Esophagus squamous epithelium (tissue), 5 donors: ENCODE measurements around the gene PLXDC2. TPM values are rescaled to one million over a fixed set of nuclear protein-coding genes. Genes with fewer than 3 reads are reported as not detected.
A peak's percentile ranks its signal among the peaks of the same experiment; 100 is the strongest.

Experiments
- DNase-seq: peaks from one replicate; lab custom pipeline; 2025; lab: John Stamatoyannopoulos, UW
- H3K27ac ChIP-seq, 4 donors: fragments of 200-600 bp; sonication (generic); one replicate each; pipeline ENCODE4 v1.5.1; 2016 to 2019; ENCODE audit warnings: mild to moderate bottlenecking in 1 of 4
- H3K27me3 ChIP-seq, 4 donors: fragments of 200-600 bp; sonication (generic); 1 replicate in 3 of 4; 2 replicates in 1 of 4; pipeline versions ENCODE4 v1.5.1 to v1.6.0; 2017 to 2021; ENCODE audit warnings: antibody characterized with exemption in 1 of 4
- H3K36me3 ChIP-seq, 3 donors: fragments of 200-600 bp; sonication (generic); one replicate each; pipeline ENCODE4 v1.5.1; 2016 to 2019
- H3K4me1 ChIP-seq, 3 donors: fragments of 200-600 bp; sonication (generic); one replicate each; pipeline ENCODE4 v1.5.1; 2017 to 2019
- H3K4me3 ChIP-seq, 4 donors: fragments of 200-600 bp; sonication (generic); 1 replicate in 3 of 4; 2 replicates in 1 of 4; pipeline ENCODE4 v1.5.1; 2016 to 2019; ENCODE audit warnings: mild to moderate bottlenecking in 2 of 4, moderate library complexity in 1 of 4
- H3K9me3 ChIP-seq, 3 donors: fragments of 200-600 bp; sonication (generic); one replicate each; pipeline ENCODE4 v1.5.1; 2016 to 2019
- CTCF ChIP-seq, 6 experiments: fragments of 450-650 bp in 4 of 6; fragments of 200-600 bp in 2 of 6; sonication (generic) in 2 of 6; IDR thresholded peaks; one replicate each; pipeline ENCODE4 v1.5.1; 2016 to 2019; ENCODE audit warnings: antibody characterized with exemption in 6 of 6, mild to moderate bottlenecking in 4 of 6, moderate library complexity in 4 of 6
- POLR2A ChIP-seq, 4 donors: fragments of 450-650 bp; IDR thresholded peaks; one replicate each; pipeline ENCODE4 v1.6.1; 2017; ENCODE audit warnings: antibody characterized with exemption in 4 of 4, mild to moderate bottlenecking in 4 of 4, moderate library complexity in 3 of 4
- whole genome bisulfite sequencing, 2 donors: methylation state at CpG; one replicate each; pipeline ENCODE4 v1.1.5; 2018; 5-methylcytosine and 5-hydroxymethylcytosine counted together
- intact Hi-C: fragments of 100-400 bp; cut with DNase I; formaldehyde crosslinking; loops from one replicate; pipeline ENCODE4 v1.15.0; 2022
- total RNA-seq, 4 donors: library from RNA; depleted of rRNA; stranded (reverse); fragments of >200 nt; gene quantifications; one replicate each; pipeline ENCODE4 v1.1.0, GENCODE V29; 2016
- donor health status: DM: yes; HTN: yes; CAD: no.

The PLXDC2 gene
- total RNA-seq, 4 donors from 2014 or later = 22.4 to 50.4 (median 36.9) TPM

GRCh38 chr10:20002657-20003056 lies 186.4 kb downstream of the PLXDC2 start:
- 64 to 92% methylated on average over 3 of the region's 3 CpGs for WGBS, 2 donors
- Histone ChIP-seq H3K36me3 (peaks cover 0 to 27% (median 0%) of the 10 kb centered on the region in 3 donors), H3K27ac (peak overlapping the region in 1 of 4 donors; percentile 76), H3K4me3 (no peak overlapping the region), H3K9me3 (no peaks in the 10 kb centered on the region), H3K4me1 (peaks cover 0 to 14% (median 6%) of the 10 kb centered on the region in 3 donors), H3K27me3 (no peaks in the 10 kb centered on the region)
- TF ChIP-seq CTCF (IDR thresholded peaks at IDR 0.05) = no peak
- no peak for TF ChIP-seq POLR2A (IDR thresholded peaks at IDR 0.05)
- intact Hi-C loops = no loop called here
- DNase-seq = no peak

GRCh38 chr10:20004087-20004523 lies 187.9 kb downstream of the PLXDC2 start:
- DNase-seq = no peak
- H3K9me3 ChIP-seq = no peaks in the 10 kb centered on the region
- H3K4me3 ChIP-seq = no peak overlapping the region
- peak overlapping the region in 3 of 4 donors; percentile 32 to 87 (median 70) for H3K27ac ChIP-seq
- WGBS, 2 donors = 49 to 77% methylated on average over 3 of the region's 3 CpGs
- peaks cover 0 to 17% (median 6%) of the 10 kb centered on the region in 3 donors for H3K4me1 ChIP-seq
- peaks cover 0 to 27% (median 0%) of the 10 kb centered on the region in 3 donors for H3K36me3 ChIP-seq
- no peak for TF ChIP-seq CTCF (IDR thresholded peaks at IDR 0.05)
- no peak for TF ChIP-seq POLR2A (IDR thresholded peaks at IDR 0.05)
- intact Hi-C loops = no loop called here
- H3K27me3 ChIP-seq = no peaks in the 10 kb centered on the region

DNA sequence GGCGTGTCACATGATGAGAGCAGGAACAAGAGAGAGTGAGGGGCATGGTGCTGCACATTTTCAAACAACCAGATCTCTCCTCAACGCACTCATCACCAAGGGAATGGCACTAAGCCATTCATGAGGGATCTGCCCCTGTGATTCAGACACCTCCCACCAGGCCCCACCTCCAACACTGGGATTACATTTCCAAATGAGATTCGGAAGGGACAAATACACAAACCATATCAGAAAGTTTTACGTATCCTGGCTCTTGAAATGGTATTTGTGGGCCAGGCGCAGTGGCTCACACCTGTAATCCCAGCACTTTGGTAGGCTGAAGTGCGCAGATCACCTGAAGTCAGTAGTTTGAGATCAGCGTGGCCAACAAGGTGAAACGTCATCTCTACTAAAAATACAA lies 189.4 kb downstream of the PLXDC2 start:
- H3K4me3 ChIP-seq = no peak overlapping the region
- peaks cover 0 to 27% (median 0%) of the 10 kb centered on the region in 3 donors for H3K36me3 ChIP-seq
- no peak for TF ChIP-seq CTCF (IDR thresholded peaks at IDR 0.05)
- TF ChIP-seq POLR2A (IDR thresholded peaks at IDR 0.05) = no peak
- H3K27ac ChIP-seq = peak overlapping the region in 2 of 4 donors; percentile 28 to 70
- WGBS, 2 donors = 90 to 96% methylated on average over 8 of the region's 8 CpGs
- no peak for DNase-seq
- intact Hi-C loops = no loop called here
- peaks cover 0 to 17% (median 6%) of the 10 kb centered on the region in 3 donors for H3K4me1 ChIP-seq
- no peaks in the 10 kb centered on the region for H3K9me3 ChIP-seq
- H3K27me3 ChIP-seq = no peaks in the 10 kb centered on the region

- no peak overlapping the region for H3K4me3 ChIP-seq
- DNase-seq = no peak
- H3K4me1 ChIP-seq = peaks cover 0 to 17% (median 6%) of the 10 kb centered on the region in 3 donors
- no peaks in the 10 kb centered on the region for H3K27me3 ChIP-seq
- no peaks in the 10 kb centered on the region for H3K9me3 ChIP-seq
- intact Hi-C loops = no loop called here
- H3K27ac ChIP-seq = peak overlapping the region in 1 of 4 donors; percentile 24
- 67% methylated on average over 4 of the region's 4 CpGs for whole genome bisulfite sequencing, 2 donors
- no peak for TF ChIP-seq CTCF (IDR thresholded peaks at IDR 0.05)
- no peak for TF ChIP-seq POLR2A (IDR thresholded peaks at IDR 0.05)
- H3K36me3 ChIP-seq = peaks cover 0 to 27% (median 0%) of the 10 kb centered on the region in 3 donors
Measured at GRCh38 chr10:20006169-20006870, 190.1 kb downstream of the PLXDC2 start.

DNA sequence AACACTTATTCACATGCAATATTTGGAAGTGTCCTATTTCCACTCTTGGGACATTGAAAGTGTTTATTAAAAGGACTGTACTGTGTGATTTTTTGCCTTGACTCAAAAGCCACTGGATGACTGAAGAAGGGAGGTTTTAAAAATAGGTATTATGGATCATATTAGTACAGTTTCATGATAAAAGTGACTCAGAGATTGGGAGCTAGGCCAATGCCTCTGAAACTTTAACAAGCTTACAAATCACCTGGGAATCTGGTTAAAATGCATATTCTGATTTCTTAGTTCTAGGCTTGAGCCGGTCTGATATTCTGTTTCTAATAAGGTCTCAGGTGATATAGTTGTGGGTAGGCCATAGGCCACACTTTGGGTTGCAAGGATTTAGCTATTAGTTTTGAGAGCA lies 191.2 kb downstream of the PLXDC2 start:
- WGBS, 2 donors = 63 to 74% methylated on average over 1 of the region's 1 CpG
- H3K27ac ChIP-seq = no peak overlapping the region
- H3K4me3 ChIP-seq = no peak overlapping the region
- peaks cover 0 to 18% (median 0%) of the 10 kb centered on the region in 3 donors for H3K36me3 ChIP-seq
- H3K27me3 ChIP-seq = no peaks in the 10 kb centered on the region
- H3K9me3 ChIP-seq = no peaks in the 10 kb centered on the region
- intact Hi-C loops = no loop called here
- H3K4me1 ChIP-seq = peaks cover 0 to 17% (median 6%) of the 10 kb centered on the region in 3 donors
- no peak for DNase-seq
- TF ChIP-seq POLR2A (IDR thresholded peaks at IDR 0.05) (no peak), CTCF (IDR thresholded peaks at IDR 0.05) (no peak)
